HepG2 (cell line): ENCODE data around the gene HDAC5. TPM values are rescaled to one million over a fixed set of nuclear protein-coding genes. Genes with fewer than 3 reads are reported as not detected.

Source experiments
- CC2D1A ChIP-seq: sonication (generic); formaldehyde crosslinking; IDR thresholded peaks from 2 replicates; pipeline ENCODE4 v1.8.1; 2023; ENCODE audit warnings: mild to moderate bottlenecking, missing genetic modification reagents
- HCFC1 ChIP-seq: fragments of 150-350 bp; IDR thresholded peaks from 2 replicates; pipeline ENCODE4 v1.6.1; 2014; ENCODE audit warnings: low read depth, low read length
- HOXA7 ChIP-seq: sonication (generic); formaldehyde crosslinking; IDR thresholded peaks from 2 replicates; pipeline ENCODE4 v1.8.1; 2022; ENCODE audit warnings: mild to moderate bottlenecking, missing genetic modification reagents, moderate library complexity
- HOXA9 ChIP-seq: sonication (generic); formaldehyde crosslinking; IDR thresholded peaks from 2 replicates; pipeline ENCODE4 v1.8.1; 2022; ENCODE audit warnings: missing genetic modification reagents, mild to moderate bottlenecking, moderate library complexity, borderline replicate concordance
- KAT7 ChIP-seq: IDR thresholded peaks from 2 replicates; pipeline ENCODE4 v1.6.1; 2018; ENCODE audit warnings: borderline replicate concordance, missing compliant biosample characterization
- KDM5B ChIP-seq: sonication (generic); formaldehyde crosslinking; IDR thresholded peaks from 2 replicates; pipeline ENCODE4 v1.4.0; 2020; ENCODE audit warnings: missing genetic modification reagents, mild to moderate bottlenecking, borderline replicate concordance
- RAD51 ChIP-seq: fragments of 450-650 bp; IDR thresholded peaks from 2 replicates; pipeline ENCODE4 v1.6.1; 2016; ENCODE audit warnings: borderline replicate concordance
- RFXANK ChIP-seq: IDR thresholded peaks from 2 replicates; pipeline ENCODE4 v1.6.1; 2016
- TARDBP ChIP-seq: sonication (generic); formaldehyde crosslinking; IDR thresholded peaks from 2 replicates; pipeline ENCODE4 v1.8.0; 2022; ENCODE audit warnings: mild to moderate bottlenecking, missing genetic modification reagents
- TGIF2 ChIP-seq: IDR thresholded peaks from 2 replicates; pipeline ENCODE4 v1.6.1; 2016; ENCODE audit warnings: control low read depth, missing compliant biosample characterization
- ZFP90 ChIP-seq: sonication (generic); formaldehyde crosslinking; IDR thresholded peaks from 2 replicates; pipeline ENCODE4 v1.8.0; 2022; ENCODE audit warnings: missing genetic modification reagents, mild to moderate bottlenecking, inconsistent platforms, borderline replicate concordance
- ZNF383 ChIP-seq: sonication (generic); formaldehyde crosslinking; IDR thresholded peaks from 2 replicates; pipeline ENCODE4 v1.4.0; 2020; ENCODE audit warnings: missing genetic modification reagents, mild to moderate bottlenecking, borderline replicate concordance
- ZNF431 ChIP-seq: sonication (generic); formaldehyde crosslinking; IDR thresholded peaks from 2 replicates; pipeline ENCODE4 v1.9.0; 2022; ENCODE audit warnings: missing genetic modification reagents, low read depth, mild to moderate bottlenecking, borderline replicate concordance
- ZNF546 ChIP-seq: sonication (generic); formaldehyde crosslinking; conservative IDR thresholded peaks from 2 replicates; pipeline ENCODE4 v1.8.1; 2023; ENCODE audit warnings: mild to moderate bottlenecking, missing genetic modification reagents
- ZNF674 ChIP-seq: sonication (generic); formaldehyde crosslinking; IDR thresholded peaks from 2 replicates; pipeline ENCODE4 v1.5.0; 2020; ENCODE audit warnings: low read depth, mild to moderate bottlenecking, missing genetic modification reagents
- ZNF761 ChIP-seq: sonication (generic); formaldehyde crosslinking; conservative IDR thresholded peaks from 2 replicates; pipeline ENCODE4 v1.4.0; 2020; ENCODE audit warnings: mild to moderate bottlenecking, missing genetic modification reagents
- ZNF772 ChIP-seq: sonication (generic); formaldehyde crosslinking; IDR thresholded peaks from 2 replicates; pipeline ENCODE4 v1.5.0; 2020; ENCODE audit warnings: mild to moderate bottlenecking, missing genetic modification reagents
- ZSCAN31 ChIP-seq: sonication (generic); formaldehyde crosslinking; IDR thresholded peaks from 2 replicates; pipeline ENCODE4 v1.5.0; 2020; ENCODE audit warnings: low read depth, mild to moderate bottlenecking, missing genetic modification reagents
- polyA plus RNA-seq, 8 experiments: library from polyadenylated mRNA; depleted of rRNA in 3 of 8; stranded (reverse) in 7 of 8; unstranded in 1 of 8; fragments of >200 nt; fragmentation: Illumina TruSeq in 4 of 8; extraction: Trizol in 4 of 8; gene quantifications; 2 replicates each; pipeline versions ENCODE4 v1.2.1 to v1.2.3, GENCODE V29; 2011 to 2016; ENCODE audit warnings: low read depth in 4 of 8, missing spikeins in 1 of 8, mixed read lengths in 1 of 8; ENCODE audit not compliant: insufficient read depth in 1 of 8
- total RNA-seq, 5 experiments: library from RNA; depleted of rRNA; stranded (reverse); fragments of >200 nt; fragmentation: Illumina TruSeq; extraction: Trizol; gene quantifications; 2 replicates each; pipeline ENCODE4 v1.2.3, GENCODE V29; 2016; ENCODE audit warnings: low read depth in 1 of 5
- TF ChIP-seq, protein P1 (sequence below): sonication (generic); formaldehyde crosslinking; IDR thresholded peaks from 2 replicates; pipeline ENCODE4 v1.4.0; 2020; ENCODE audit warnings: missing genetic modification reagents
- TF ChIP-seq, protein P2 (sequence below): sonication (generic); formaldehyde crosslinking; IDR thresholded peaks from 2 replicates; pipeline ENCODE4 v1.4.0; 2020; ENCODE audit warnings: low read depth, mild to moderate bottlenecking, missing genetic modification reagents
- TF ChIP-seq, protein P3 (sequence below): sonication (generic); formaldehyde crosslinking; IDR thresholded peaks from 2 replicates; pipeline ENCODE4 v1.4.0; 2020; ENCODE audit warnings: mild to moderate bottlenecking, missing genetic modification reagents
- TF ChIP-seq, protein P4 (sequence below): sonication (generic); formaldehyde crosslinking; IDR thresholded peaks from 2 replicates; pipeline ENCODE4 v1.4.0; 2020; ENCODE audit warnings: mild to moderate bottlenecking, missing genetic modification reagents
- TF ChIP-seq, protein P5 (sequence below): sonication (generic); formaldehyde crosslinking; conservative IDR thresholded peaks from 2 replicates; pipeline ENCODE4 v1.4.0; 2020; ENCODE audit warnings: missing genetic modification reagents
- TF ChIP-seq, protein P6 (sequence below): sonication (generic); formaldehyde crosslinking; IDR thresholded peaks from 2 replicates; pipeline ENCODE4 v1.4.0; 2020; ENCODE audit warnings: mild to moderate bottlenecking, missing genetic modification reagents

HDAC5 gene
- total and polyA plus RNA-seq, 2 of the 13 experiments (the other 11 are each of a cell fraction or from before 2014, with no cell fraction given): 46.4 to 85.4 TPM

DNA sequence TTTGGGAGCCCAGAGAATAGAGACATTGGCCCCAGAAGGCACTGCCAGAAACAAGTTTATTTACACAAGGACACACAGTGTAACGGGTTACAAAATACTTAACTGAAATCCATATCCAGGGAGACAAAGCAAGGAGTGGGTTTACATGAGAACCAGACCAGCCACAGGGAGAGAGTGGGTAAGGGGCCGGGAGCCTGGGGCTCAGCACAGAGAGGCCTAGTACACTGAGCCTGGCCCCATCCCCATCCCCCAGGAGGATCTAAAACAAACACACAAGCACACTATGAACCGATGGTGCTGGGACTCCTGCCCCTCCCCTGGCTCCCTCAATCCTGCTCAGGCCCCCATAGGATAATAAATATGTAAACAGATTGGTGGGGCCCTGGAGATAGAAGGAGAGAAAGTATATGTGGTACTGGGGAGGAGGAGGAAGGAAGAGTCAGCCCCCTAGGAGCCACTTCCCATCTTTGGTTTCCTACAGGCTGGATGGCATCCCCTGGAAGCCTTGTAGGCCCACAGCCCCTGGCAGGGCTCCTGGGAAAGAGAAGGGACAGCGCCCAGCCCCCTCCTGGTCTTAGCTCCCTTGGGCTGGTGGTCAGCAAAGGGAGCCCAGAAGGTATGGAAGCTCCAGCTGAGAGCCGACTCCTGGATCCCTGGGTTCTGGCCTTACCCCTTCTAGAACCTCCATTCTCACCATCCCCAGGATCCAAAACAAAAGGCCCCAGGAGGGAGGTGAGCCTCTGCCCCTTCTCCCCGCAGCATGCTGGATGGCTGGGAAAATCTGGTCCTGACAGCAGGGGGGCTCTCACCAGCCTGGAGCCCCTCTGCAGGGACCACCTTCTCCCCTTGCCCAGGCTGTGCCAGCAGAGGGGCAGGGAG, 46.5 kb downstream of the HDAC5 start (continued):
- TF ChIP-seq HCFC1 (no peak), TGIF2 (CRISPR knock-in tag) (no peak), HOXA7 (CRISPR knock-in tag) (no peak), HOXA9 (CRISPR knock-in tag) (no peak), KAT7 (CRISPR knock-in tag) (no peak), RAD51 (no peak), ZNF431 (CRISPR knock-in tag) (no peak), RFXANK (CRISPR knock-in tag) (no peak), ZFP90 (CRISPR knock-in tag) (peak; percentile 82), ZNF761 (CRISPR knock-in tag) (no peak), KDM5B (no peak), CC2D1A (CRISPR knock-in tag) (no peak), TARDBP (no peak), ZNF674 (CRISPR knock-in tag) (no peak), ZNF546 (CRISPR knock-in tag) (no peak), ZNF383 (no peak), ZNF772 (peak; percentile 56; the same call in 1 of the 2 replicates), ZSCAN31 (CRISPR knock-in tag) (peak; percentile 34; the same call in 1 of the 2 replicates)
- TF ChIP-seq, protein P1, sequence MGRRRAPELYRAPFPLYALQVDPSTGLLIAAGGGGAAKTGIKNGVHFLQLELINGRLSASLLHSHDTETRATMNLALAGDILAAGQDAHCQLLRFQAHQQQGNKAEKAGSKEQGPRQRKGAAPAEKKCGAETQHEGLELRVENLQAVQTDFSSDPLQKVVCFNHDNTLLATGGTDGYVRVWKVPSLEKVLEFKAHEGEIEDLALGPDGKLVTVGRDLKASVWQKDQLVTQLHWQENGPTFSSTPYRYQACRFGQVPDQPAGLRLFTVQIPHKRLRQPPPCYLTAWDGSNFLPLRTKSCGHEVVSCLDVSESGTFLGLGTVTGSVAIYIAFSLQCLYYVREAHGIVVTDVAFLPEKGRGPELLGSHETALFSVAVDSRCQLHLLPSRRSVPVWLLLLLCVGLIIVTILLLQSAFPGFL (CRISPR knock-in tag): no peak
- TF ChIP-seq, protein P2, sequence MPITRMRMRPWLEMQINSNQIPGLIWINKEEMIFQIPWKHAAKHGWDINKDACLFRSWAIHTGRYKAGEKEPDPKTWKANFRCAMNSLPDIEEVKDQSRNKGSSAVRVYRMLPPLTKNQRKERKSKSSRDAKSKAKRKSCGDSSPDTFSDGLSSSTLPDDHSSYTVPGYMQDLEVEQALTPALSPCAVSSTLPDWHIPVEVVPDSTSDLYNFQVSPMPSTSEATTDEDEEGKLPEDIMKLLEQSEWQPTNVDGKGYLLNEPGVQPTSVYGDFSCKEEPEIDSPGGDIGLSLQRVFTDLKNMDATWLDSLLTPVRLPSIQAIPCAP (CRISPR knock-in tag): no peak
- TF ChIP-seq, protein P3, sequence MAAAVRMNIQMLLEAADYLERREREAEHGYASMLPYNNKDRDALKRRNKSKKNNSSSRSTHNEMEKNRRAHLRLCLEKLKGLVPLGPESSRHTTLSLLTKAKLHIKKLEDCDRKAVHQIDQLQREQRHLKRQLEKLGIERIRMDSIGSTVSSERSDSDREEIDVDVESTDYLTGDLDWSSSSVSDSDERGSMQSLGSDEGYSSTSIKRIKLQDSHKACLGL (CRISPR knock-in tag): no peak
- TF ChIP-seq, protein P4, sequence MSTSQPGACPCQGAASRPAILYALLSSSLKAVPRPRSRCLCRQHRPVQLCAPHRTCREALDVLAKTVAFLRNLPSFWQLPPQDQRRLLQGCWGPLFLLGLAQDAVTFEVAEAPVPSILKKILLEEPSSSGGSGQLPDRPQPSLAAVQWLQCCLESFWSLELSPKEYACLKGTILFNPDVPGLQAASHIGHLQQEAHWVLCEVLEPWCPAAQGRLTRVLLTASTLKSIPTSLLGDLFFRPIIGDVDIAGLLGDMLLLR: no peak
- TF ChIP-seq, protein P5, sequence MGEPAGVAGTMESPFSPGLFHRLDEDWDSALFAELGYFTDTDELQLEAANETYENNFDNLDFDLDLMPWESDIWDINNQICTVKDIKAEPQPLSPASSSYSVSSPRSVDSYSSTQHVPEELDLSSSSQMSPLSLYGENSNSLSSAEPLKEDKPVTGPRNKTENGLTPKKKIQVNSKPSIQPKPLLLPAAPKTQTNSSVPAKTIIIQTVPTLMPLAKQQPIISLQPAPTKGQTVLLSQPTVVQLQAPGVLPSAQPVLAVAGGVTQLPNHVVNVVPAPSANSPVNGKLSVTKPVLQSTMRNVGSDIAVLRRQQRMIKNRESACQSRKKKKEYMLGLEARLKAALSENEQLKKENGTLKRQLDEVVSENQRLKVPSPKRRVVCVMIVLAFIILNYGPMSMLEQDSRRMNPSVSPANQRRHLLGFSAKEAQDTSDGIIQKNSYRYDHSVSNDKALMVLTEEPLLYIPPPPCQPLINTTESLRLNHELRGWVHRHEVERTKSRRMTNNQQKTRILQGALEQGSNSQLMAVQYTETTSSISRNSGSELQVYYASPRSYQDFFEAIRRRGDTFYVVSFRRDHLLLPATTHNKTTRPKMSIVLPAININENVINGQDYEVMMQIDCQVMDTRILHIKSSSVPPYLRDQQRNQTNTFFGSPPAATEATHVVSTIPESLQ (CRISPR knock-in tag): no peak
- TF ChIP-seq, protein P6, sequence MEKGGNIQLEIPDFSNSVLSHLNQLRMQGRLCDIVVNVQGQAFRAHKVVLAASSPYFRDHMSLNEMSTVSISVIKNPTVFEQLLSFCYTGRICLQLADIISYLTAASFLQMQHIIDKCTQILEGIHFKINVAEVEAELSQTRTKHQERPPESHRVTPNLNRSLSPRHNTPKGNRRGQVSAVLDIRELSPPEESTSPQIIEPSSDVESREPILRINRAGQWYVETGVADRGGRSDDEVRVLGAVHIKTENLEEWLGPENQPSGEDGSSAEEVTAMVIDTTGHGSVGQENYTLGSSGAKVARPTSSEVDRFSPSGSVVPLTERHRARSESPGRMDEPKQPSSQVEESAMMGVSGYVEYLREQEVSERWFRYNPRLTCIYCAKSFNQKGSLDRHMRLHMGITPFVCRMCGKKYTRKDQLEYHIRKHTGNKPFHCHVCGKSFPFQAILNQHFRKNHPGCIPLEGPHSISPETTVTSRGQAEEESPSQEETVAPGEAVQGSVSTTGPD: no peak
